Measurements from ENCODE around the gene GRIN2A.

- no peak for TF ChIP-seq EZH2 (IDR thresholded peaks at IDR 0.05)
- TF ChIP-seq POLR2AphosphoS5 (IDR thresholded peaks at IDR 0.05; ENCODE audit: borderline replicate concordance, low read depth, low read length) = no peak
Measured at GRCh38 chr16:10121897-10122425, 60.3 kb downstream of the GRIN2A start.

Measured in SK-N-MC (cell line).